Posterior cingulate gyrus (tissue), 11 donors: ENCODE data around the gene TTYH3.
"Not testable (repeated sequence)": the region's sequence is repeated elsewhere in the genome, so short reads cannot be mapped to it uniquely, and the experiment has no call there.

Experiments used
- DNase-seq, 10 donors: peaks; one replicate each; pipeline versions ENCODE4 v3.0.0 to v3.0.0-alpha.2; 2020 to 2021; ENCODE audit warnings: mixed read lengths in 3 of 10
- intact Hi-C: fragments of 100-400 bp; cut with DNase I; formaldehyde crosslinking; loops from one replicate; pipeline ENCODE4 v1.15.1; 2023

TTYH3 gene

GRCh38 chr7:2660359-2661095, 28.7 kb downstream of the TTYH3 start:
- DNase-seq, result peak in 1 of 10 donors; percentile 82
- intact Hi-C loops, result no loop called here

GRCh38 chr7:2661096-2661449, 29.3 kb downstream of the TTYH3 start:
- intact Hi-C loops, result no loop called here

GRCh38 chr7:2661602-2662272, 30.0 kb downstream of the TTYH3 start:
- DNase-seq, result peak in 2 of 10 donors; percentile 85 to 88
- intact Hi-C loops, result no loop called here

More at GRCh38 chr7:2661096-2661449, 29.3 kb downstream of the TTYH3 start:
- DNase-seq, result no peak

GRCh38 chr7:2662273-2663120, 30.7 kb downstream of the TTYH3 start:
- peak in 2 of 10 donors; percentile 76 to 80 for DNase-seq

GRCh38 chr7:2663121-2663886, 31.5 kb downstream of the TTYH3 start:
- intact Hi-C loops, result no loop called here
- DNase-seq, result peak in 2 of 10 donors; percentile 81 to 86

More at GRCh38 chr7:2662273-2663120, 30.7 kb downstream of the TTYH3 start:
- intact Hi-C loops, result no loop called here

DNA sequence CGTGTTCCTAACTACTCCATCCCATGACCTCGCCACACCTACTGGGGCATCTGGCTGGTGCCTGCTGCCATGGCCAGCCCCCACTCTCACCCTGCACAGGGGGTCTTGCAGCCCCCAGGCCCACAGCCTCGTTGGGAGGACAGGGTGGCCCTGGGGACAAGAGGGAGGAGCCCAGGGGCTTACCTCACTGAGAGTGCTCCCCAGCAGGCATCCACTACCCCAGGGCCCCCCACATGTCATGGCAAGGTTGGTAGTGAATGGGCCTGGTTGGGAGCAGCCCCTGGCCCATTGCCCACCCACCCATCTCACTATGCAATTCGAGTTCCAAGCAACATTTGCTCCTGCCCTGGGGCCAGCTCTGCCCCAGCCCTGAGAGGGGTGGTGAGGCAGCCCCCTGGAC, 32.2 kb downstream of the TTYH3 start:
- no peak for DNase-seq

GRCh38 chr7:2665359-2665791, 33.6 kb downstream of the TTYH3 start:
- peak in 2 of 10 donors; percentile 70 to 82 for DNase-seq
- intact Hi-C loops, result no loop called here

More for the DNA sequence above, 32.2 kb downstream of the TTYH3 start:
- intact Hi-C loops, result no loop called here

- no peak for DNase-seq
- intact Hi-C loops, result no loop called here
Observed at GRCh38 chr7:2666155-2666554, 34.4 kb downstream of the TTYH3 start.

DNA sequence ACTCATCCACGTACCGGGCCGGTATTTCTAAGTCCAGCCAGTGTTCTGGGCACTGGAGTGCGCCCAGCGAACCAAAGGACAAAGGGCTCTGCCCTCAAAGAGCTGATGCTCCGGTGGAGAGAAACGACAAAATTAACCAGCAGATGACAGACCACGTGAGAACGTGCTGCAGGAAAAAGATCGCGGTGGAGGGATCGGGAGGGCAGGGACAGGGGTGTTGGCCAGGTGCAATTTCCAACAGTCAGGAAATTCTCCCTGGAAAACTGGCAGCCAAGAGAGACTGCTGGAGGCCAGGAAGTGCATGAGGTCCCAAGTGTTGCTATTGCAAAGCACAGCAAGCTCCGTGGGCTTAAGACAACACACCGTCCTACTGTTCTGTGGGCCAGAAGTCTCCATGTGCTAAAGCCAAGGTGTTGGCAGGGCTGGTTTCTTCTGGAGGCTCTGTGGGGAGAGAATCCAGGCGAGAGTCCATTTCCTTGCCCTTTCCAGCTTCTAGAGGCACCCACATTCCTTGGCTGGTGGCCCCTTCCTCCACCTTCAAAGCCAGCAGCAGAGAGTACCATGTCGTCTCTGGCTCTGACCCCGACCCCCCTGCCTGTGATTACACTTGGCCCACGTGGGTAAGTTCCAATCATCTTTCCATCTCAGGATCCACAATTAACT, 34.9 kb downstream of the TTYH3 start:
- DNase-seq, result no peak
- intact Hi-C loops, result no loop called here

GRCh38 chr7:2667843-2668242, 36.1 kb downstream of the TTYH3 start:
- no peak for DNase-seq
- intact Hi-C loops, result no loop called here

GRCh38 chr7:2668401-2668800, 36.6 kb downstream of the TTYH3 start:
- intact Hi-C loops, result no loop called here
- DNase-seq, result no peak

GRCh38 chr7:2670171-2670570, 38.4 kb downstream of the TTYH3 start:
- no peak for DNase-seq
- intact Hi-C loops, result no loop called here

DNA sequence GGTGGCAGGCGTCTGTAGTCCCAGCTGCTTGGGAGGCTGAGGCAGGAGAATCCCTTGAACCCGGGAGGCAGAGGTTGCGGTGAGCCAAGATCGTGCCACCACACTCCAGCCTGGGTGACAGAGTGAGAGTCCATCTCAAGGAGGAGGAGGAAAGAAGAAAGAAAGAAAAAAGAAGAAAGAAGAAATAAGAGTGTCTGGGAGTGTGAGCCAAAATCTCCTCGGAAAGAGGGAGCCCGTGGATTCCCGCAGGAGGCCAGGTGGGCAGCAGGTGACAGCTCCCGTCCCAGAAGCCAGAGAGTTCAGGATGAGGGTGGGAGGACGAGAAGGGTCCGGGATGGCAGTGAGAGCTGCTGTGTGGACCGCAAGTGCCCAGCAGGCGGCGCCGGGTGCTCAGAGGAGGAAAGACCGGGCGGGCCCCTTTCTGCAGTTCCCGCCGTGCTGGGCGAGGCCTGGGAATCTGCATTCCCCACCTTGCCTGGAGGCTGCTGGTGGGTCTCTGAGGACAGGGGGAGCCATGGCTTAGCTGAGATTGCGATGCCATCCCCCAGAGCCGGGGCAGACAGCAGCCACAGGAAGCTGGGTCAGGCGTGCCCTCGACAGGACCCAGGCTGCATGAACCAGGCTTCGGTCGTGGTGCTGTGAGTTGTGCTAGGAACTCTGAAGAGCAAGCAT, 39.1 kb downstream of the TTYH3 start:
- DNase-seq, result peak in 8 of 10 donors; percentile 63 to 96 (median 72)
- intact Hi-C loops, result loop anchor here (1.0 kb wide), 1 partner anchor 38 kb away; no protein-coding TSS in a partner anchor

DNA sequence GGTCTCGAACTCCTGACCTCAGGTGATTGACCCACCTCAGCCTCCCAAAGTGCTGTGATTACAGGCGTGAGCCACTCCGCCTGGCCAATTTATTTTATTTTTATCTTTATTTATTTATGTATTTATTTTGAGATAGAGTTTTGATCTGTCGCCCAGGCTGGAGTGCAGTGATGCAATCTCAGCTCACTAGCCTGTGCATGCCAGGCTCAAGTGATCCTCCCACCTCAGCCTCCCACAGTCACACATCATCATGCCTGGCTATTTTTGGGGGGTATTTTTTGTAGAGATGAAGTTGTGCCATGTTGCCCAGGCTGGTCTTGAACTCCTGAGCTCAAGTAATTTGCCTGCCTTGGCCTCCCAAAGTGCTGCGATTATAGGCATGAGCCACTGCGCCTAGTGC, 41.4 kb downstream of the TTYH3 start:
- intact Hi-C loops, DNase-seq: not testable (repeated sequence)

DNA sequence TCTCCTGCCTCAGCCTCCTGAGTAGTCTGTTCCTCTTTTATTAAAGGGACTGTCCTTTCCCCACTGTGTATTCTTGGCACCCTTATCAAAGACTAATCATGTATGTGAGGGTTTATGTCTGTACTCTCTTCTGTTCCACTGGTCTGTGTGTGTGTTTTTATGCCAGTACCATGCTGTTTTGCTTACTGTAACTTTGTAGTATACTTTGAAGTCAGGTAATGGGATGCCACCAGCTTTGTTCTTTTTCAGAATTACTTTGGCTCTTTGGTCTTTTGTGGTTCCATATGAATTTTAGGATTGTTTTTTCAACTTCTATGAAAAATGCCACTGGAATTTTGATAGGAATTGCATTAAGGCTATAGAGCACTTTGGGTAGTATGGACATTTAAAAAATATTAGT, 42.1 kb downstream of the TTYH3 start:
- no peak for DNase-seq
- intact Hi-C loops, result no loop called here

- intact Hi-C loops, result no loop called here
Observed at GRCh38 chr7:2675256-2675764, 43.5 kb downstream of the TTYH3 start.

GRCh38 chr7:2676576-2676975, 44.8 kb downstream of the TTYH3 start:
- intact Hi-C loops, DNase-seq: not testable (repeated sequence)

More at GRCh38 chr7:2675256-2675764, 43.5 kb downstream of the TTYH3 start:
- DNase-seq, result no peak

DNA sequence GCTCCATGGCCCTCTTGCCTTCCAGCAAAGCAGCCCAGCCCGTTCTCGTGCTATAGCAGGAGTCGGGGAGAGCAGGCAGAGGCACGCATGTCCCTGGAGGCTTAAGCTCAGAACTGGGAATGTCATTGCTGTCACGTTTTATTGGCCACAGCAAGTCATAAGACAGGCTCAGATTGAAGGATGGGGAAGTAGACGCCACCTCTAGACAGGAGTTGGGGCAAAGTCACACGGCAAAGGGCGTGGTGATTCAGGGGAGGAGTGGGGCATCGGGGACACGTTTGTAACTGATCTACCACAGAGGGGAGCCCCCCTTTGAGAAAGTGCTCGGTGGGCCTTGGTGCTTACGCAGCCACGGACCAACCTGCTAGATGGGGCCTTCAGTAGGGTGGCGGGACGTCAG, 46.7 kb downstream of the TTYH3 start:
- DNase-seq, result peak in 1 of 10 donors; percentile 72
- intact Hi-C loops, result not testable (repeated sequence)
